GM19238 (cell line): ENCODE results near the gene TMPRSS9.

Source experiments
- DNase-seq: peaks from one replicate; pipeline ENCODE4 v3.0.0; 2011; ENCODE audit warnings: low spot score; ENCODE audit not compliant: insufficient read length

The TMPRSS9 gene

DNA sequence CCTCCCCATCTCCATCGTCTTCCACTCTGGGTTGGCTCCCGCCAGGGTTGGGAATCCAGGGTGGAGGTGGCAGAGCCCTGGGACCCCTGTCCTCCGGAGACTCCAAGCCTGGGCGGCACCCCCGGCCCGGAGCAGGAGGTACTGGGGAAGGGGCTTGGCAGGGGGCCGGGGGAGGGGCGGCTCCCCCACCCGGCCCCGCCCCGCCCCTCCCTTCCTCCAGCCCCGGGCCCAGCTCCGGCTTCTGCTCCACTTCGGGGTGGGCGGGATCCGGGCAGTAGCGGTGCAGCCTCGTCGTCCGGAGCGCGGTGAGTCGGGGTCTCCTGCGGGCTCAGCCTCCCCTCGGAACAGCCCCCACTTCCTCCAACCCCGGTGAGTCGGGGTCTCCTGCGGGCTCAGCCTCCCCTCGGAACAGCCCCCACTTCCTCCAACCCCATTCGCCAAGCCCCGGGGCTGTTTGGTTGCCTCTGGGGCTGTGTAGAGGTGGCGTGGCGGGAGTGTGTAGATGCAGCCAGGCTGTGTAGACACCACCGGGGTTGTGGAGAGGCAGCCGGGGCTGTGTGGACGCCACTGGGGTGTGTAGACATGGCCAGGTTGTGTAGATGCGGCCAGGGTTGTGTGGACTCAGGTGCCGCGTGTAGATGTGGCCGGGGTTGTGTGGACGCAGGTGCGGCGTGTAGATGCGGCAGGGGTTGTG is at the start of gene TMPRSS9:
Gene TMPRSS9 (plus strand): TSS at position 274 of the 694 bp plus-strand sequence. CDS start 29,521 bp downstream, outside the sequence.
- no peak for DNase-seq

DNA sequence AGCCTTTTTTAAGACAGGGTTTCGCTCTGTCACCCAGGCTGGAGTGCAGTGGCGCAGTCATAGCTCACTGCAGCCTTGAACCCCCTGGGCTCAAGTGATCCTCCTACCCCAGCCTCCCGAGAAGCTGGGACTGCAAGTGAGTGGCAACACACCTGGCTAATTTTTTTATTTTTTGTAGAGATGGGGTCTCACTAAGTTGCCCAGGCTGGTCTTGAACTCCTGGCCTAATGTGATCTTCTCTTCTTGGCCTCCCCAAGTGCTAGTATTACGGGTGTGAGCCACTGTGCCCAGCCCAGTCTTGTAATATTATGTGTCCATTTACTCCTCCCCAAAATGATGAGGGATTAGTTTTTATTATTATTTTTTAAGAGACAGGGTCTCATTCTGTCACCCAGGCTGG is 49.0 kb upstream of the TMPRSS9 start:
- DNase-seq, result no peak

DNA sequence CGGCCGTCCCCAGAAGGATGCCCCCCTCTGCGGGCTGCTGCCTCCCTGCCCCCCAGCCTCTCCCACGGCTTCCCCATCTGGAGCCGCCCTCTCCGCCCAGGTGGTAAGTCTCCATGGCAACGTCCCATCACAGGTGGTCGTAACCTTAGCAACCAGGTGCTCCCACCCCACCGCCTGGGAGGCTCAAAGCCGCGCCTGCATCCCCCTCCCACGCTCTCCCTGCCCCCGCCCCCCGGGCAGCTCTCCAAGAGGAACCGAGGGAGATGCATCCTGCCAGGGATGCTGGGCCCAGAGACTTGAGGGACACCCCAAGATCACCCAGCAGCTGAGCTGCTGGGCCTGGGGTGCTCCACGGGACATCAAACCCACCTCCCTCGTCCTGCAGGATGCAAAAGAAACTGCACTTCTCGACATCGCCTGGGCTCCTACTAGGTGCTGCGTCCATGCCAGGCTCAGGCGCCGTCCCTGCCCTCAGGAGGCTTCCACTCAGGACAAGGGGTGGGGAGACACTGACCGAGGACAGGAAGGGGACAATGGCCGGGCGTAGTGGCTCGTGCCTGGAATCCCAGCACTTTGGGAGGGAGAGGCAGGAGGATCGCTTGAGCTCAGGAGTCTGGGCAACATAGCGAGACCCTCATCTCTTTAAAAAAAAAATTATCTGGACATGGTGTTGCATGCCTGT is 47.1 kb upstream of the TMPRSS9 start:
- DNase-seq, result no peak

DNA sequence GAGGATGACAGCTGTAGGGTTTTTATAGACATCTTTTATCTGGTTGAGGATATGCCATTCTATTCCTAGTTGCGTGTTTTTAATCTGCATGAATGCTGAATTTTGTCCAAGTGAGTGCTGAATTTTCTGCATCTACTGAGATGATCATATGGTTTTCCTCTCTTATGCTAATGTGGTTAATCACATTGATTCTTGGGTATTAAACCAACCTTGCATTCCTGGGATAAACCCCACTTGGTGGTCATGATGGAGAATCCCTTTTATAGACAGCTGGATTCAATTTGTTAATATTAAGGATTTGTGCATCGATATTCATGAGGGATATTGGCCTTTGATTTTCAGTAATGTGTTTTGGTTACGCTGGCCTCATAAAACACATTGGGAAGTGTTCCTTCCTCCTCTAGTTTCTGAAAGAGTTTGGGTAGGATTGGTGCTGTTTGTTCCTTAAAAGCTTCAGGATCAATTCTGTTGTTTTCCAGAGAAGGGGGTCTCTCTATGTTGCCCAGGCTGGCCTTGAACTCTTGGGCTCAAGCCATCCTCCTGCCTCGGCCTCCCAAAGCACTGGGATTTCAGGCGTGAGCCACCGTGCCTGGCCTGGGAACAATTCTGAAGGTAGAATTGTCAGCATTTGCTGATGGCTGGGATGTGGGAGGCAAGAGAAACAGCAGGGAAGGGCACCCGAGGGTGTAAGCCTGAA is 44.8 kb upstream of the TMPRSS9 start:
- no peak for DNase-seq

DNA sequence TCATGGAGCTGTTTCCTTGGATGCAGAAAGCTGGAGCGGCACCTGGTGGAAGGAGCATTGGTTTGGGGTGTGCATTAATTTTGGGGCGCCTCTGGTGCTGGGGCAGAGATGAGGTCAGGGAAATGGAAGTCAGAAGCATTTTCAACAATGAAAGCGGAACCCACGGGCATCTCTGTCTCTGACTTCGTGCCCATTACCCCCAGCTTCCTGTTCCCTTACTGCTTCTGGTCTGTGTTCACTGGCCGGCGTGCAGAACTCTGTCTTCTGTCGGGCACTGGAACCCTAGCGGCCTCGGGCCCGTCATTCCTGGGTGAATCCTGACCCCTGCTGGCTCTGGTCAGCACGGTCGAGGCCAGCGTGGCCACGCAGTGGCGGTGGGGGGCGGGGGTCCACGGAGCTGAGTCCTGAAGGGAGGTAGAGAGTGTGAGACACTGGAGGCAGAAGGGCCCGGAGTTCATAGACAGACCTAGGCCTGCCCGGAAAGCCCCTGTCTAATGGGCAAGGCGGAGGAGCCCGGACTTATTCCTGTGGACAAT is 44.2 kb upstream of the TMPRSS9 start:
- no peak for DNase-seq

DNA sequence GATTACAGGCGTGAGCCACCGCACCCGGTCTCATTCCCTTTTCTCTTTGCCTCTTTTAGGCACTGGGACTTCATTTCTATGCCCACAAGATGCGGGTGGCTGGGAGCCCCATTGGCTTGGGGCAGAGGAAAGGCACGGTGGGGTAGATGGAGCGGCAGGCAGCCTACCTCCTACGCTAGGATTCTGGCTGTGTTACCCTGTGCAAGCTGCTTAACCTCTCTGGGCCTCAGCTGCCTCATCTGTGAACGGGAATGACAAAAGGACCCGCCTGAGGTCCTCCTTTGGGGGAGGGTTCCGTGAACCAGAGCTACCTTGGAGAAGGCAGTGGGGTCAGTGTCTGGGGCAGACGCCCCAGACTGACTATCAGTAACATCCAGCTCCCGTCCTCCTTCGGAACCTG is 42.8 kb upstream of the TMPRSS9 start:
- no peak for DNase-seq

DNA sequence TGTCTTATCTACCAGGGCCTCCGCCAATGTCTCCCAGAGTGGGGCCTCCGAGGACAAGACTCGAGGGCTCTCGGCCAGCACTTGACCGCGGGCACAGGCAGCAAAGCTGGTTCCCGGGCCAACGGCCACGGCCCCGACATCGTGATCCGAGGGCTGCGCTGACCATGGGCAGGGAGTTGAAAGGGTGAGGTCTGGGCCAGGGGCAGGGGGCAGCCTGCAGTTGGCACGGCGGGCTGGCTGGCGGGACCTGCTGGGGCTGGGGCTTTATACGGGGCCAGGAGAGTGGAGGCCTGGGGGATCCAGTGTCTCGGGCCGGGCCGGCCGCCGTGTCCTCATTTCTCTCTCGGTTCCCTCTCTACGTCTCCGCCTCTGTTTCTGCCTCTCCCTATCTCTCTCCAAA is 42.3 kb upstream of the TMPRSS9 start:
- no peak for DNase-seq

DNA sequence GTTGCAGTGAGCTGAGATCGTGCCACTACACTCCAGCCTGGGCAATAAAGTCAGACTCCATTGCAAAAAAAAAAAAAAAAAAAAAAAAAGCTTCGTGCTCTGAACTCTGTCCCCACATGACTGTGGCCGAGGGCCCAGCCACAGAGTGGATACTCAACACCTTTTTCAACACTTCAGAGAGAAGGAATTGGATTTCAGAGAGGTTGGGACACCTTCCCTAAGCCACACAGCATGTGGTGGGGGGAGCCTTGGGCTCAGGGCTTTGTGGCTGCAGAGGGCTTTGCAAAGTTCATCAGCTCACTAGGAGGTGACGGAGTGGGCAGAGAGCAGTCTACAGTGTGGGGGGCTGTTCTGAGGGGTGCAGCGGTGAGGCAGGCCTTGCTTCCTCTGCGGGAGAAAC is 41.1 kb upstream of the TMPRSS9 start:
- DNase-seq, result no peak

DNA sequence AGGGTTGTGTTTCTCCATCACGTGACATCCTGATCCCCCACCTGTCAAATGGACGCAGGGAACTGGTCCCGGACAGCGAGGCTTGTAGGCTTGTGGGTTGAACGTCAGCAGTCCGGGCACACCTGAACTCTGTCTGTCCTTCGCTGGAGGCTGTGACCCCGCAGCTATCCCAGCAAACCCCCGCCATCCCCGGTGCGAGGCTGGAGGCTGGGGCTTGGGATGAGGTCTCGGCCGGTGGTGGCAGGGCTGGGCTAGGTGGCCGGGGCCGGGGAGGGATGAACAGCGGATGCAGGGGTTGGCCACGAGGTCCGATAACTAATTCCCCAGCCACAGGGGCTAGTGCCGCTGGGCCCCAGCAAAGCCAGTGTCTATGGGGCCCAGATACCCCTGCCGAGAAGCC is 40.5 kb upstream of the TMPRSS9 start:
- DNase-seq, result no peak

DNA sequence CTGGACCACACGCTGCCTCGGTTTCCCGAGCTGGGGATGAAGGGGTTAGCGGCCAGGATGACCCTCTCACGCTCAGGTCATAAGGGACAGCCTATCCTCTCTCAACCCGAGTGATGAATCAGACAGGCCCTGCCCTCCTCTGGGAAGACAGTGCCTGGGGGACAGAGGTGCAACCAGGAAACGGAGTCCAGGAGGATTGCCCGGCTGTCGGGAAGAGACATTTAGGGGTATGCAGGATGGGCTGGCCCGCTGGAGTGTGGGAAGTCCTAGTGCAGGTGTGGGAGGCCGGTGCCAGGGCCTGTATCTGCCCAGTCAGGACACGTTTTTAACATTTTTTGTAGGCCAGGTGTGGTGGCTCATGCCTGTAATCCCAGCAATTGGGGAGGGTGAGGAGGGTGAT is 40.0 kb upstream of the TMPRSS9 start:
- DNase-seq, result no peak

DNA sequence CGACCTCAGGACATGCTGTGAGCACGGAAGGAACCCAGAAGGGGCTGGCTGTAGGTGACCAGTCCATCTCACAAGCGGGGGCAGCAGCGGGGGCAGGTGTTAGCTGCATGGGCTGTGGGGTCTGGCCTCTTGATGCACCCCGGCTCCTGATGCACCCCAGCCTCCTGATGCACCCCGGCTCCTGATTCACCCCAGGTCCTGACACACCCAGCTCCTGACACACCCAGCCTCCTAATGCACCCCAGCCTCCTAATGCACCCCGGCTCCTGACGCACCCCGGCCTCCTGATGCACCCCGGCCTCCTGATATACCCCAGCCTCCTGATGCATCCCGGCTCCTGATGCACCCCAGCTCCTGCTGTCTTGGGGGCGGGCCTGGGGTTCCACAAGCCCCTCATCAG is 39.1 kb upstream of the TMPRSS9 start:
- DNase-seq, result no peak

DNA sequence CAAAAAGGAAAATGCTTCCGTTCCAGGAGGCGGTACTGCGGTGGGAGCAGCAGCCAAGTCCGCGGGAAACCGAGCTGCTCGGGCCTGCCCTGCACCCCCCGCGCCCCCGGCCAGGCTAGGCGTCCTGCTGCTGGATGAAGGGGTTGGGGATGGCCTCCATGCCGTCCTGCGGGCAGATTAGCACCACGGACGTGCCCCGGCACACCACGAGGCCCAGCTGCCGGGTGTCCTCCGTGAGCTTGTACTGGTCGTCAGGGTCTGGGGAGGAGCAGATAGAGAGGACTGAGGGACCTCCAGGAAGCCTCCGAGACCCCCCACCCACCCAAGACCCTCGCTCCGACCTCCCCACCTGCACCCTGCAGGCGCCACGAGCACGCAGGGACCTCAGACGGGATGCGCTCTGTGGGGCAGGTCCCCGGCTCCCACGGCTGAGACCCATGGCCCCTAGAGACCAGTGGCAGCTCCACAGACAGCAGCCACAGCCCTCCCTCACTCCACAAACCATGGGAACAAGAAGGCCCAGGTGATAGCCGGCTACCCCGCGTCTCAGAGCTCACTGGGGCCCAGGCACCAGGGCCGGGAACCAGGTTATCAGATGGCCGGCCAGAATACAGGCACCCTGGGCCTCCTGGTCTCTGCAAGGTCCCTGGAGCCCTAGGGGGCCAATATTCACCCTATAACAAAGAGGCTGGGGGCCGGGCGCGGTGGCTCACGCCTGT is 38.3 kb upstream of the TMPRSS9 start:
- DNase-seq, result no peak

DNA sequence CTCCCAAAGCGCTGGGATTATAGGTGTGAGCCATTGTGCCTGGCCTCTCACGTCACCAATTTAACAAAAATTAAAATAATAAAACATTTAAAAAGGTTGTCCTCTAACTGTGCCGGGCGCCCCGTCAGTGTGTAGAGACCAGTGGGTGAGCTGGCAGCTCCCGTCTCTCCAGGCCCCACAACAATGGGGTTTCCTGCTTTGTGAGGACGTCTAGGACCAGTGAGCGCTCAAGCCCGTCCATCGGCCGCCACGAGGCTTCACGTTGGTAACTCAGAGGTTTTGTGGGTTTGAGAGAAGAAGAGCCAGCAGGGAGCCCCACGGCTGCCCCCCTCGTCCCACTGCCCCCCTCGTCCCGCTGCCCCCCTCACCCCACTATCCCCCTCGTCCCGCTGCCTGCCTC is 36.4 kb upstream of the TMPRSS9 start:
- no peak for DNase-seq

DNA sequence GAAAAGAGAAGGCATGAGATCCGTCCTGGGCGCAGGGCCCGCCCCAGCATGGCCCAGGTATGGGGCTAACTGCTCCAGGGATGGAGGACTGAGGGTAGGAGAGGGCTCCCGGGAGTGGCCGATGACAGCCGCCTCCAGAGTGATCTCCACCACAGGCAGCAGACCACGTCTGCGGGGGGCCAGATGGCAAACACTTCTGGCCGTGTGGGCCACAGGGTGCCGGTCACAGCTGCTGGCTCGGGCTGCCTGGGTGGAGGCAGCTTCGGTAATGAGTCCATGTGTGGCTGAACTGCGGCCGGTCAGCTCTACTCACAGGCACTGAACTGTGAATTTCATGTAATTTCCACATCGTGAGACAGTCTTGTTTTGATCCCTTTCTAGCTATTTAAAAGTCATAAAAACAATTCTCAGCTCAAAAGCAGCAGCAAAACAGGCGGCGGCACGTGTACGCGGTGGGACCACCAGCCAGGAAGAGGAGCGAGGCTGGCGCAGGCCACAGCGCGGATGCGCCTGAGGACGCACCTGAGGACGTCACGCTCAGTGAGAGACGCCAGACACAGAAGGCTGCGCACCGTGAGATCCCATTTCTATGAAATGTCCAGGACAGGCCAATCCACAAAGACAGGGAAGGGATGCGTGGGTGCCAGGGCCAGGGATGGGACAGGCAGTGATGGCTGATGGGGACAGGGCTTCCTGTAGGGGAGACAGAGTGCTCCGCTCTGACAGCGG is 35.7 kb upstream of the TMPRSS9 start:
- DNase-seq, result no peak

DNA sequence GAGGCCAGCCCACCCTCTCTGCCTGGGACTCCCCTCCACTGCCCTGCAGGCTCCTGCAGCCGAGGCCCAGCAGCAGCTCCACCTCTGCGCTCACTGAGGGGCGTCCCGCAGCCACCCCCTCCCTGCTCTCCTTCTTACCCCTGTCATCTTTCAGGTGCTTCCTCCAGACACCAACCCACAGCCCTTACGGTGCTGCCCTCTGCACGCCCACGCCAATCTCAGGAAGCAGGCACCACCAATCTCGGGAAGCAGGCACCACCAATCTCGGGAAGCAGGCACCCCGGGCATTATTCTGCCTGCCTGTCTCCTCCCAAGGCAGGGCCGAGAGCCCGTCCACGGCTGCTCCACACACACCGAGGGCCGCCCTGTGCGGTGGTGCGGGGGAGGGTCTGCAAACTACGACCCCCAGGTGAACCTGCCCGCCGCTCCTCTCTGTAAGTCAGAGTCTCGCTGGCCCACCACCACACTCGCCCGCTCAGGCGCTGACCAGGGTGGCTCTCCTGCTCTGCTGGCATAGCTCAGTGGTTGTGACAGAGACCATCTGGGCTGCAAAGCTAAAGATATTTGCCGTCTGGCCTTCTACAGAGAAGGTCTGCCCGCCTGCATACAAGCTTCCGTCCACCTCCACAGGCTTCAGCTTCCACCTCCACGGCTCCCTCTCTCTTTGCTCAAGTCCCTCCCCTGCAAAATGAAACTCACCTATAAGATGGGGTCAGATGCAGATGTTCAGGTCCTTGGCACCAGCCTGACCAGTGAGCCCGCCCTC is 34.6 kb upstream of the TMPRSS9 start:
- DNase-seq, result no peak

DNA sequence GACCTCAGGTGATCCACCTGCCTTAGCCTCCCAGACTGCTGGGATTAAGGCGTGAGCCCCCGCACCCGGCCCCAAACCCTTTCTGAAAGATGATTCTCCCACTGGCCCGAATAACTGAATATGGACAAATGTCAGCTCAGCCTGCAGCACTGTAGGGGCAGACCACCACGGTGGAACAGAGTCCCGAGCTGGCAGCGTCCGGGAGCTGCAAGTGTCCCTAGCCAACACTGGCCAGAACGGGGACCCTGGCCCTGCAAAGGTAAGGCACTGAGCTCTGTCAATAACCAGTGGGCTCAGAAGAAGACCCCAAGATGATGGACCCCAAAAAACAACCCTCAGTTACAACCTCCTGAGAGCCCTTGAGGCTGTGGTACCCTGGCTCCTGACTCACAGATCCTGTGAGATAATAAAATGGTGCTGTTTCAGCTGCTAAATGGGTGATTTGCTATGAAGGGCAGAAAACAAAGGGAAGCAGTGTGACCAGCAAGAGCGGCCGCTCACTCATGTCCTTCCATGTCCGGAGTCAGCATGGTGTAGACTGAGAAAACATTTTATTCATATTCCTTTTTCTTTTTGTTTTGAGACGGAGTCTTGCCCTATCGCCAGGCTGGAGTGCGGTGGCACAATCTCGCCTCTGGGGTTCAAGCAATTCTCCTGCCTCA is 33.2 kb upstream of the TMPRSS9 start:
- no peak for DNase-seq

DNA sequence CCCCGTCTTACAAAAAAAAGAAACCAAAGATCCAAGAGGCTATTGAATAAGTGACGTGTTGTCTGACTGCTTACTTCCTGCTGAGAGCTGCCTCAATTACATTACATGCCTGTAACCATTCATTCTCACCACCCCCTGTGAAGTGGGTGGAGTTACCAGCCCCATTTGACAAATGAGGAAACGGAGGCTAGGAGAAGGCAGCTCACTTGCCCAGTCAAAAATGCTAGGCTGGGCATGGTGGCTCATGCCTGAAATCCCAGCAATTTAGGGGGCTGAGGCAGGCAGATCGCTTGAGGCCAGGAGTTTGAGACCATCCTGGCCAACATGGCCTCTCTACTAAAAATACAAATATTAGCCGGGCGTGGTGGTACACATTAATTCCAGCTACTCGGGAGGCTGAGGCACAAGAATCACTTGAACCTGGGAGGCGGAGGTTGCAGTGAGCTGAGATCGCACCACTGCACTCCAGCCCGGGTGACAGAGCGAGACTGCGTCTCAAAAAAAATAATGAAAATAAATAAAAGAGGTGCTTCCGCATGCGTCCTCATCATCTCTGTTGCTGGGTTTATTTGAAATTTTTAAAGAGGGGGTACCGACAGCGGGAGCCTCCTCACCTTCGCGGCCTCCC is 32.2 kb upstream of the TMPRSS9 start:
- peak; percentile 57 for DNase-seq

DNA sequence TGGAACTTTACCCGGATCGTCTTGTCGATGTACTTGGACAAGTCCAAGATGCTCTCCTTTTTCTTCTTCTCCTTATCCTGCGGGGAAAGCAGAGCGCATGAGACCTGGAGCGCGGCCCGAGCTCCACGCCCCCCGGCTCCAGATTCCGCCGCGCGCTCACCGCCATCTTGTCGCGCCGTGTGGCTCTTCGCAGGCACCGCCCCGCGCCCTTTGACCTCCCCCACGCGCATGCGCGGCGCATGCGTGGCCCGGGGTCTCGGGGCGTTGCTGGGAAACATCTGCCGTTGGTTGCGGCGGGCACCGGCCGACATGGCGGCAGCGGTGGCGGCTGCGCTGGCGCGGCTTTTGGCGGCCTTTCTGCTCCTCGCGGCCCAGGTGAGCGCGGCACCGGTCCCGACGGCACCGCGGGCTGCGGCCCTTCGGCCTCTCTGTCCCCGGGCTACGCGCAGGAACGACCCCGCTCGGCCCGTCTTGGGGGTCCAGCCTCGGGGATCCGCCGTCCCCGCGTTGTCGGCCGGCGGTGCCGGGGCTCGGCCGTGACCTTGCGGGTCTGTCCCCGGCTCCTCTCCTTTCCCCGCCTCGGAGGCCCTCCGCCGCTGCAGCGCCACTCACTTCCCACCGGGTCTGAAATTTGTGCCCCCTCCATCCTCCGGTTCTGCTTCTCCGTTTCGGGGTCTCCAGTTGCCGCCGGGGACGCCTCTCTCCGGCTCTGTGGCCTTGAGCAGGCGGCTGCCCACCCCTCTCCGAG is 31.5 kb upstream of the TMPRSS9 start, which contains the start of the genes LSM7 and SPPL2B:
Gene LSM7 (minus strand): TSS at position 186 of the 748 bp plus-strand sequence. CDS start 20 bp downstream, at position 166.
Gene SPPL2B (plus strand): TSS at position 284 of the 748 bp plus-strand sequence. CDS start 26 bp downstream, at position 310.
- peak; percentile 96 for DNase-seq
